T1000 (cell line): Measurements from ENCODE around the gene LCE1F.

Source experiments
- DNase-seq: peaks from one replicate; lab custom pipeline; 2025; ENCODE audit warnings: mixed read lengths; lab: John Stamatoyannopoulos, UW

Gene LCE1F, protein sequence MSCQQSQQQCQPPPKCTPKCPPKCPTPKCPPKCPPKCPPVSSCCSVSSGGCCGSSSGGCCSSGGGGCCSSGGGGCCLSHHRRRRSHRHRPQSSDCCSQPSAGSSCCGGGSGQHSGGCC

DNA sequence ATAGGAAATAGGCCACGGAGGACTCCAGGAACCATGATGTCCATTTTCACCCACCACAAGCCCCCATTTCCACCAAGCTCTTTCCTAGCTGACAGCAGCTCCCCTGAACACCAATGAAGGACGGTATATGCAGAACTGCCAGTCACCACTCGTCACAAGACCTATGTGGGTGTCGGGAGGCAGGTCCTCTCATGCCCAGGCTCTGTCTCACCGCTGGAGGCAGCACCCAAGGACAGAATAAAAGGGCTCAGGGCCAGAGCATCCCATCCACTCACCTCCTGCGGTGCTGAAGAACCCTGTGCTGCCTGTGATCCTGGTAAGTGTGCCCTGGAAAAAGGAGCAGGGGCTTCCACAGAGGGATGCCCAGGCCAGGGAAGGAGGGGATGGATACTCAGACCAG, at the start of gene LCE1F:
TSS of gene LCE1F (plus strand) at position 266 of the 400 bp plus-strand sequence. CDS start 1,232 bp downstream, outside the sequence.
- DNase-seq: no peak

DNA sequence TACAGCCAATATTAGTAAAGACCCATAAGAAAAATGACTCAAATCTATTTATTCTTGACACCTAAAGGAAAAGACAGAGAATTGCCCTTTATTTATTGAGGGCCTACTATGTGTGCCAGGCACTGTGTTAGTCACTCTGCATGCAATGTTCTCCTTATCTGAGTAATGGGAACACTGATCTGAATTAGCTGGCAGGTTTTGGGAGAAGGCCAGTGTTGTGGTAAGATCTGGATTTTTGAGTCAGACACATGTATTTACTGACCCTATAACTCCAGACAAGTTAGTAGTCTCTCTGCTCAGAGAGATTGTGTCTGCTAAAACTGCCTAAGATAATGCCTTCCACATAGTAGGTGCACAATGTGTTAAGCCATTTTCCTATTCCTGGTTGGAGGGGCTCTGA, 49.7 kb upstream of the LCE1F start:
- DNase-seq: no peak

DNA sequence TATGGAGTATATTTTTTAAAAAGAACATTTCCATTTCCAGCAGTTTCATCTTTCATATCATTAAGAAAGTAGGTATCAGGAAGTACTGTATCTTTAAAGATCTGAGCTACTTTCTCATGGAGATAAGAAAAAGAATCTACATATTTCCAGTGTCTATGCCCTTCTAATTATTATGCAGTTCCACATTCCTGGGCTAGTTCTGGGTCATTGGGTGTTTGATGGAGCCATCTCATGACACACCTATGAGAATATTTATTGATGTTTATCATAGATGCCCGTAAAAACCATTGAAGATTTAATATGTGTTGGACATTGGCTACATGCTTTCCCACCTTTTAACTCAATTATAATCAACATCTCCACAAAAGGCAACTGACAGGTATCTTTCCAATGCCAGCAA, 46.0 kb upstream of the LCE1F start:
- no peak for DNase-seq

DNA sequence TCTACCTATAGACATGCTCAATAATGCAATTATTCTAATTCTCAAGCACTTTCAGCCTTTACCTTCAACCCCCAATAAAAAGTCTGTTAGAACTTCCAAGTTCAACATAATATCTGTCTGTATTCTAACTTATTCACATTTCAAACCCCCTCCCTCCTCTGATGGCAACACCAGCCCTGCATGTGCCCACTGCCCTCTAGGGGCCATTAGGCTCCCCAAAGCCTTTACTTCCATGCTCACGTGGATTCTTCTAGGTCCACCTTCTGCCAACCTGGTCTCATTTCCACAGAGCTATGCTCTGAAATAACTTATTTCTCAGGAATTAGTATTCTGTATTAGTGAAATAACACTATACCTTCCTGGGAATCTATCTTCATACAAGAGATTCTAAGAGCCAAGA, 39.3 kb upstream of the LCE1F start:
- no peak for DNase-seq

DNA sequence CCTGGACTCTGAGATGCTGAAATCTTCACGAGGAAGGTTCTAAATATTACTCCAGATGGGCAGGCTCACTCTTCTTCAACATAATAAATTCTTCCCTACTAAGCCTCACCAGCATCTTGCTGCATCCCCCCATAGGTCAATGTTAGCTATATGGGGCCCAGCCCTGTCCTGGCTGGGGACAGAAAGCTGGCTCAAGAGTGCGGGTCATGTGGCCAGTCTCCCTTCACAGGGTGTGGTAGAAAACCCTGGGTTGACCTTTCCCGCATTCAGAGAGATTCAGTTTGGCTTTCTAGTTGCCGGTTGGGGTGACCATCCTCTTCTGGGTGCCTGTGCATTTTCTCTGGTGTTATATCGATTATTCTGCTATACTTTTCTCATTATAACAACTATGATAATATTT, 36.9 kb upstream of the LCE1F start:
- DNase-seq: no peak

DNA sequence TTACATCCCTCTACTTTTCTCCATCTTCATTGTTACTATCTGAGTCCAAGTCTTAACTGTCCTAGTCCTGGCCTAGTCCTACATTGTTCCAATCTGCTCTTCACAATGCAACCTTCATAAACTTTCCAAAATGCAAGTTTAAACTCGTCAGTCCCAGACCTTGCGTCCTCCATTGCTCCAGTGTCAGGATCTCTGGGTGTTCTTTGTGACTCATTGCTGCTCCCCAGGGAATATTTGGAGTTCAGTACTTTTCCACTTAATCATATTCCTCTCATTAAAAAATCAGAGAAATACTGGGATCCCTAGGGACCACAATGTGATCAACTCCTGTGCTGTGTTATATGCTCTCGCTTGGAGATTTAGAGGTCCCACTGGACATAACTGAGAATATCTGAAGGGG, 35.1 kb upstream of the LCE1F start:
- DNase-seq: no peak

DNA sequence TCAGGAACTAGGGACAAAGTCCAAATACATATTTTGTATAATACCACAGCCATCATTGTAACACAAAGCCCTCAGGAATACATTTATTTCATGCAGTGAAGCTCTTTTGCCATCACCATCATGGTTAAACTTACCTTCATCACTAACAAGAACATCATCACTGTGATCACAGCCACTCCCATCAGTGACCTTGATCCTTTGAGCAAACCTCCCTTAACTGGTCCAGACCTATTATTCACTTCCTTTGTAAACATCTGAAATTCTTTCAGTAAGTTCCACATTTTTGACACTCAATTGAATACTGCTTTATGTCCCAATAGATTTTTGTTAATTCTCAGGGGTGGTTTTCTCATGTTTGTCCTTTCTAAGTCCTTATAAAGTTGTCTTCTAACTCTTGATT, 33.3 kb upstream of the LCE1F start:
- no peak for DNase-seq

DNA sequence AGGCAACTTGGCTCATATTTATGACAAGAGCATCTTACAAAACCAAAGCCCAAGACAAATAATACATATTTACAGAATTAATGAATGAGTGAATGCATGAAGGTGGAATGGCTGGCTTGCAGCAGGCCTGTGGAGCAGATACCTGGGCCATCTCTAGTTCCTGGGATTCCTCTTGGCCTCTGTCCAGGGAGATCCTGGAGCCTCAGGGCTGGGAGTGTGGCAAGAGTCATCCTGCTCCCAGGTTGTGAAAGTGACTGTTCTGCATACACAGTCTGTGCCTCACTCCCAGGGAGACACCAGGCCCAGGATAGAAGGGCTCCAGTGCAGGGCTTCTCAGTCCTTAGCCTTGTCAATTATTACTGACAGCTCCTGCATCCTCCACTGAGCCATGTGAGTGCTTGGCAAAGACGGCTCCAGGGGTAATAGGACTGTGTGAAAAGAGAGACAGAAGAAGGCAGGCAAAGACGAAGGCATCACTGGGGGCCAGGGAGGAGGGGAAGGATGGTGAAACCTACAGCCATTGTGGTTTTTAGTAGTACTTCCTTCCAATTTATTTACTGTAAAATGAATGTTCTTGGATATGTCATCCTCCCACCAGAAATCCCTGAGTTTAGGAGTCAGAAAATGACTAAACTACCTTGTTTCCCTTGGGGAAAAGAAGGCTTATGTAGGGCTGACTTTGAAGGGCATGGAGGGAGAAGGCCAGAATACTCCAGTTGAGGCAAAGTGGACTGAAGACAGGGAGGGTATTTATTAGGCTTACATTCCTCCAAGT, 31.4 kb upstream of the LCE1F start:
- no peak for DNase-seq

DNA sequence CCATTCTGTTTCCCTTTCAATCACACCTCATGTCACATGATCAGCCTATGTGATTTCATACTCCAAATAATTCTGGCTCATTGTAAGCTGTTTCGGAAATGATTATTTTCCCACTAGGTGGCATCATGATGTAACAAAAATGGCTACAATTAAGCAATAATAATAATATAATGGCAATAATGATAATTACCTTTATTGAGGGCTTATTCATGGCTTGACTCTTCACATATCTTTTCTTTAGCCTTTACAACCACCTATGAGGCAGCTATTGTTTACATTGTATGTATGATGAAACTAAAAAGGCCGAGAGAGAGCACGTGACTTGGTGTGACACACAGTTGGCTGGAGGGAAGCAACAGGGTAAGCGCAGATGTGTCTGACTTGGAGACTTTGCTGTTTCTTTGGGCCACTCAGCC, 29.6 kb upstream of the LCE1F start:
- no peak for DNase-seq

DNA sequence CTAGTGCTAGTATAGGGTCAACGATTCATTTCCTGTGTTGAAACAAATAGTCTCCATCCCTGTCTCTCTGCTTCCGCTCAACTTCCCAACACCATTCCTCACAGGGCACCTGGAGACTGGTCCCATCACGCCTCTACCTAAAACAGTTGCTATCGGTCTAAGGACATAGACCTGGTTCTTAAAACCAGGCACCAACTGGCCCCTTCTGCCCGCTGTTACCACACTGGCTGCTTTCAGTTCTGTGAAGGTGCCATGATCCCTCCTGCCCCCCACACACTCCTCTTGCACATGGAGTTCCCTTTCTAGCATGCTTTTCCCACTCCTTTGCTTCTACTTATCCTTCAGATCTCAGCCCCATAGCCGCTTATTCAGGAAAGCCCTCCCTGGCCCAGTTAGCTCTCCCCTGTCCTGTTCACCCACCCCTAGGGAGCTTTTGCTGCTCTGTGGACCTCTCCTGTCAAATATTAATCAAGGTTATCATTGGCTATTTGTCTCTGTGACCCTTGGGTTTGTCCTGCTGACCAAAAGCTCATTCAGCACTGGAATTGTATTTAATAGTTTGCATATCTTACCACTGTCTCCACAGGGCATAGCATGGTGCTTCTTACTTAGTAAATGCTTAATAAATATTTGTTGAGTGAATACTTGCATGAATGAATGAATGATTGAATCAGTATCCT, 29.0 kb upstream of the LCE1F start:
- DNase-seq: no peak

DNA sequence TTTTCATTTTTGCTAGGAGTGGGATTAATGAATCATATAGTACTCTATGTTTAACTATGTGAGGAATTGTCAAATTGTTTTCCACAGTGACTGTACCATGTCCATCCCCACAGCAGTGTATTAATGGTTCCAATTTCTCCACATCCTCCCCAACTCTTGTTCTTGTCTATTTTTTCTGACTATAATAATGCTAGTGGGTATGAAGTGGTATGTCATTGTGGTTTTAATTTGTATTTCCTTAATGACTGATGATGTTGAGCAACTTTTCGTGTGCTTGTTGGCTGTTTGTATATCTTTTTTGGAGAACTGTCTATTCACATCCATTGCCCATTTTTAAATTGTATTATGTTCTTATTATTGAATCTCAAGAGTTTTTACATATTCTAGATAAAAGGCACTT, 27.1 kb upstream of the LCE1F start:
- DNase-seq: no peak

DNA sequence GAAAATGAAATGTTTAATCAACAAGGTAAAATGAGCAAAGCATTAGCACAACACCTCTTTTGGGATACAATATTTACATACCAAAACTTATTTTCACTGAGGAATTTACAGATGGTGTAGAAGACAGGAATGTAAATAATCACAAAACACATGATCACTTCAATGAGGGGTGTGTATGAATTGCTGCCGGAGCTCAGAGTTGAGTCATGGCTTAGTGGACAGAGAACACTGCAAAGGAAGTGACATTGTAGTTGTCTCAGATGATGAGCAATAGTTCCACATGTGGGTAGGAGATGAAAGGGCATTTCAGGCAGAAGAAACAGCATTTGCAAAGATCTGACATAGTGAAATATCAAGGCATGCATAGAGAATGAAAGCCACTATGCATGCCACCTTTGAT, 22.7 kb upstream of the LCE1F start:
- no peak for DNase-seq

DNA sequence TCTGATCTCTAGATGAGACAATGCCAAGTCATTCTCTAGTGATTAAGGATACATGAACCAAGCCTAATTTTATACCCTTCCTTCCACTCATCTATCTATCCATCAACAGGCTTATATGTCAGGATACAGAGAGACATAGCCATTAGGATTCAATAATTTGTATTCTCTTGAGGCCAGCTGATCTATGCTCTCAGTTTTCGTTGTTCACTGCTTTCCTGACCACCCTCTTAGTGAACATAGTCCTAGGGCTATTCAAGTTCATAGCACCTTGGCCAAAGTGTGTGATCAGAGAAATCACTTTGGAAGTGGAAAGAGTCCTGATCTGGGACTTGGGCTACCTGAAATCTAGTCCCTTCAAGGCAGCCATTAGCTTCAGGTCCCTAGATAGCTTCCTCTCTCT, 21.4 kb upstream of the LCE1F start:
- DNase-seq: no peak

DNA sequence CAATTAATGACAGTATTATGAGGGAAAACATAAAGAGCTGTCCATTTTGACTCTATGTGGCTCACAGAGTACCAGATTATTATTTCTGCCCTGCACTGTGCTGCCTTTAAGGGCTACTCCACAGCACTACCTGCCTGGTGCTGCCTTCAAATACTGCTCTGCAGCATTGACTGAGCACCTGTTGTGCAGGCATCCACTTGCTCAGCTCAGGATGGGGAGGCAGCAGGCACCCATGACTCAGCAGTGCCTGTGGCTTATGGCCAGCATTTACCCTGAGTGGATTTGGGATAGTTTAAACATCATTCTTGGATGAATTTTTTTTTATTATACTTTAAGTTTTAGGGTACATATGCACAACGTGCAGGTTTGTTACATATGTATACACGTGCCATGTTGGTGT, 18.1 kb upstream of the LCE1F start:
- DNase-seq: no peak

DNA sequence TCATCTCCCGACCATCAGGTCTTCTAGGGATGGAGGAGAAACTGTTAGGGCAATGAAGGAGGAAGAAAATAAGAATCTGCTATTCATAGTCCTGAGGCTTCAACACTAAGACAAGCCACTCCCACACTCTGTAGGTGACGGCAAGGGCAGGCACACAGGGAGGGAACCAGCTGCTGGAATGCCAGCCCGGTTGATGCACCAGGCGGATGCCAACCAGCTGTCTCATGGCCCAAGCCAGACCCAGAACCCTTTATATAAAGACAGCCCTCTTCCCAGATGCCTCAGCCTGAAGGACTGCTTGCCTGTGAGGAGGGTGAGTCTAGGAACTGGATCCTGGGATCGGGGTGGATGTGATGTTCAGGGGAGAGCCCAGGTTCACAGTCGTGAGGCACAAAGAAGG, 17.2 kb upstream of the LCE1F start, which contains the start of gene KPRP:
TSS of gene KPRP (plus strand) at position 279 of the 400 bp plus-strand sequence. CDS start 1,564 bp downstream, outside the sequence.
- no peak for DNase-seq

DNA sequence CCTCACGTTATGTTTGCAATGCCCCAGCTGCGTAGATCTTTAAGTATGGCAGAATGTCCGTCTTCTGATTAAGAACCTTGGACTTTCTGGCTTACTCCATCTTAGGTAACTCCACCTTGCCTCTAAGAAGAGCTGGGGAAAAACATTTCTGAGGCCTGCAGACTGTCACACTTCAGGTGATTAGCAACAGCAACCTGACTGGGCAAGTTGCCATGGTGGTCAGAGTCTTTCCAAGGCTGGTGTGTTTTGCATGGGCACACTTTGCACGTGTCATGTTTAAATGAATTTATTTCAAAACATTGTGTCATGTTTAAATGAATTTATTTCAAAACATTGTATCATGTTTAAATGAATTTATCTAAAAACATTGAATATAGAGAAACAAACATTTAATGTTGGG, 16.3 kb upstream of the LCE1F start:
- no peak for DNase-seq

DNA sequence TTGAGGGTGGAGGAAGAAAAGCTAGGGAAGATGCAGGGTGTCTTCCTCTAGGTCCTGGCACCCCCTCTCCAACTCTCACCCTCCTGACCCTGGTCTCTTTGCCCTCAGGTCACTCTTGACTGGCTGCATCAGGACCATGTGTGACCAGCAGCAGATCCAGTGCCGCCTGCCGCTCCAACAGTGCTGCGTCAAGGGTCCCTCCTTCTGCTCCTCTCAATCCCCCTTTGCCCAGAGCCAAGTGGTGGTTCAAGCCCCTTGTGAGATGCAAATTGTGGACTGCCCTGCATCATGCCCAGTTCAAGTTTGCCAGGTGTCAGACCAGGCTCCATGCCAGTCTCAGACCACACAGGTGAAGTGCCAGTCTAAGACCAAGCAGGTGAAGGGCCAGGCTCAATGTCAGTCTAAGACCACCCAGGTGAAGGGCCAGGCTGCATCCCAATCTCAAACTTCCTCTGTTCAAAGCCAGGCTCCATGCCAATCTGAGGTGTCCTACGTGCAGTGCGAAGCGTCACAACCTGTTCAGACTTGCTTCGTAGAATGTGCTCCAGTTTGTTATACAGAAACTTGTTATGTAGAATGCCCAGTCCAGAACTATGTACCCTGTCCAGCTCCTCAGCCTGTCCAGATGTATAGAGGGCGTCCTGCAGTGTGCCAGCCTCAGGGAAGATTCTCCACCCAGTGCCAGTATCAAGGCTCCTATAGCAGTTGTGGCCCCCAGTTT, 15.3 kb upstream of the LCE1F start:
- DNase-seq: no peak

DNA sequence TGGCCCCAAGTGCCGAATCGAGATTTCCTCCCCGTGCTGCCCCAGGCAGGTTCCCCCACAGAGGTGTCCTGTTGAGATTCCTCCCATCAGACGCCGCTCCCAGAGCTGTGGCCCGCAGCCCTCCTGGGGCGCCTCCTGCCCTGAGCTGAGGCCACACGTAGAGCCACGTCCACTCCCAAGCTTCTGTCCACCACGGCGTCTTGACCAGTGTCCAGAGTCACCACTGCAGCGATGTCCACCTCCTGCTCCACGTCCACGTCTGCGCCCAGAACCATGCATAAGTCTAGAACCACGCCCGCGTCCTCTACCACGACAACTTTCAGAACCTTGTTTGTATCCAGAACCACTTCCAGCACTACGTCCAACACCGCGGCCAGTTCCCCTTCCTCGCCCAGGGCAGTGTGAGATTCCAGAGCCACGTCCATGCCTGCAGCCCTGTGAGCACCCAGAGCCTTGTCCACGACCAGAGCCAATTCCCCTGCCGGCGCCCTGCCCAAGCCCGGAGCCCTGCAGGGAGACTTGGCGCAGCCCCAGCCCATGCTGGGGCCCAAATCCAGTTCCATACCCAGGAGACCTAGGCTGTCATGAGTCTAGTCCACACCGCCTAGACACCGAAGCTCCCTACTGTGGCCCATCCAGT, 14.3 kb upstream of the LCE1F start:
- no peak for DNase-seq

DNA sequence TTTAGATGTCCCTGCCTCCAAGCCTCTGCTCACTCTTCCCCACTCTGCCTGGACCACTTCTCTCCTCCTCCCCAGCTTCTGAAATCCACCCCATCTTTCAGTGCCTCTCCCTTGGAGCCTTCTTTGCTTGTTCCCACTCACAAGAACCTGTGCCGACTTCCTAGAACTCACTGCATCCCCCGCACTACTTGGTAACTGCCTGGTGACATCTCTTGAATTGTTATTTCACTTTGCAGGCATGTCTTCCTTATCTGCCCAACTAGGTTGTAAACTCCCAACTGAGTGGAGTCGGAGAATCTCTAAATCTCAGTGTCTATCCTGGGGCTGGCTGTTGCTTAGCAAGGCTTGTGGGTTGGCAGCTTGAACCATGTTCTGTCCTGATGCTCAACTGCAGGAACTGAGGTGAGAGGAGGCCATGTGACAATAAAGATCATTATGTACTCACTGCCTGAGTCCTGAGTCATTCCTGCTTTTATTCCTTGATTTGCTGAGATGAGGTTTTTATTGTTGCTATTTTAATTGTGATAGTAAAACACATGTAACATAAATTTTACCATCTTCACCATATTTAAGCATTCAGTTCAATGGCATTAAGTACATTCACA, 13.2 kb upstream of the LCE1F start:
- no peak for DNase-seq

DNA sequence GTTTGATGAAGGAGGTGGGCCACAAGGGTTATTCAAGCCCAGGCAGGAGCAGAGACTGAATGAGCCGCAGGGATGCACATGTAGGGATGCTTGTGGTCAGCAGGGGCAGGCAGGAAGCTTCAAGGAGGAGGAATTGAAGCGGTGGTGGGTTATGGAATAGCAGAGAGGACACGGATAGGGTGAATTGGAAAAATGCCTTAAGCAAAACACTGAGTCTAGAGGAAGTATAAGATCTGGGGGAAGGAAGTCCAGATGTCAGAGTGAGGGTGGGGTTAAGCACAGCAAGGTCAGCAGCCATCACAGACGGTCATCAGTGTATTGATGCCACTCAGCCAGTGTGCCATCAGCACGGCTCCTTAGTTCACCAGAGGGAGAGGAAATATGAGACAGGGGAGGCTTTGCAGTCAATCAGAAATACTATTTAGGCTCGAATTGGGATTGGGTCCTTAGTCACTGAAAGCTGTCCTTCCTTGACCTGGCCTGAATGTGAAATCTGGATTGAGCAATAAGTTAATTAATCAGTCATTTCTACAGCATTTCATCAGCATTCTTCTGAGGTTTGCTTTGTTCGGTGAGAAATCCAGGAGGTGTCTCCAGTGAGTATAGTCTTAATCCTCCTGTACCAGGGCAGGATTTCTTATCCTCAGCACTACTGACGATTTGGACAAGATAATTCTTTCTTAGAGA, 6.0 kb upstream of the LCE1F start:
- DNase-seq: no peak

DNA sequence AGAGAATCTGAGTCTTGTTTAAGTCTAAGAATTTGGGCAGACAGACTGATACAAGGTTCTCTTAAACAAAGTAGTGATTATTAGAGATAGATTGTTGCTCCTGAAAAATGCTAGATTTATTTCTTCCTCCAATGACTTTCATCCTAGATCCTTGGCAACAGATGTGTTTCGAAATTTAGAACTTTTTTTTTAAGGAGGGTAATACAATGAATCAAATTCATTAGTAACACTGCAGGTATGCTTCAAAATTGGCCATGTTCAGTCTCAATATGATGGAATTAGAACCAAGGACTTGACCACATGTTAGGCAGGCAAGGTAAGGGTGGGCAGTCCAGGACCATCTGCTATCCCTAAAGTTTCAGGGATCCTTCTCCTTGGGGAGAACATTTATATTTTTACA, 4.5 kb upstream of the LCE1F start:
- DNase-seq: no peak
